Keratinocyte (primary cell): Measurements from ENCODE around the gene SELENOV. TPM values are rescaled to one million over a fixed set of nuclear protein-coding genes. Genes with fewer than 3 reads are reported as not detected.

Source experiments
- DNase-seq: peaks from one replicate; pipeline ENCODE4 v3.0.0-alpha.2; 2011; ENCODE audit warnings: low read depth, missing footprints, low spot score
- FAIRE-seq: peaks from 2 replicates; lab custom pipeline; 2011; peaks lifted over from hg19 to GRCh38; lab: Jason Lieb, UNC
- H2AFZ ChIP-seq: 2 replicates; pipeline ENCODE4 v1.6.0; 2012; ENCODE audit warnings: low read length, control low read depth, inconsistent platforms; ENCODE audit not compliant: control insufficient read depth
- H3K27ac ChIP-seq: 2 replicates; pipeline ENCODE4 v1.5.1; 2011; ENCODE audit warnings: low read length; ENCODE audit not compliant: control insufficient read depth, insufficient read depth
- H3K27me3 ChIP-seq: 3 replicates; pipeline ENCODE4 v1.6.0; 2011; ENCODE audit warnings: low read length; ENCODE audit not compliant: control insufficient read depth, insufficient read depth; ENCODE audit errors: extremely low read depth
- H3K36me3 ChIP-seq, 2 experiments: 2 replicates in 1 of 2; 3 replicates in 1 of 2; pipeline ENCODE4 v1.5.1; 2011; ENCODE audit warnings: low read length in 2 of 2, mild to moderate bottlenecking in 1 of 2; ENCODE audit not compliant: control insufficient read depth in 2 of 2, insufficient read depth in 2 of 2; ENCODE audit errors: extremely low read depth in 1 of 2
- H3K4me1 ChIP-seq: 3 replicates; pipeline ENCODE4 v1.5.1; 2011; ENCODE audit warnings: low read length; ENCODE audit not compliant: control insufficient read depth, insufficient read depth; ENCODE audit errors: extremely low read depth
- H3K4me2 ChIP-seq: 3 replicates; pipeline ENCODE4 v1.6.0; 2011; ENCODE audit warnings: low read depth, low read length; ENCODE audit not compliant: control insufficient read depth, insufficient read depth; ENCODE audit errors: extremely low read depth
- H3K4me3 ChIP-seq, 3 experiments: fragments of 200-600 bp in 1 of 3; sonication (generic) in 1 of 3; 2 replicates in 2 of 3; 3 replicates in 1 of 3; pipeline ENCODE4 v1.5.1; 2011 to 2016; ENCODE audit warnings: low read length in 3 of 3, mild to moderate bottlenecking in 3 of 3, control low read depth in 2 of 3, inconsistent platforms in 1 of 3, low read depth in 1 of 3, mixed read lengths in 1 of 3, mixed run types in 1 of 3, moderate library complexity in 1 of 3; ENCODE audit not compliant: control insufficient read depth in 2 of 3, insufficient read depth in 2 of 3; ENCODE audit errors: extremely low read depth in 1 of 3
- H3K79me2 ChIP-seq: 2 replicates; pipeline ENCODE4 v1.6.0; 2012; ENCODE audit warnings: low read length; ENCODE audit not compliant: control insufficient read depth, insufficient read depth
- H3K9ac ChIP-seq: 3 replicates; pipeline ENCODE4 v1.6.0; 2011; ENCODE audit warnings: low read length; ENCODE audit not compliant: control insufficient read depth, insufficient read depth; ENCODE audit errors: extremely low read depth
- H3K9me1 ChIP-seq: 3 replicates; pipeline ENCODE4 v1.6.0; 2011; ENCODE audit warnings: low read length; ENCODE audit not compliant: control insufficient read depth, insufficient read depth; ENCODE audit errors: extremely low read depth
- H3K9me3 ChIP-seq: 2 replicates; pipeline ENCODE4 v1.5.1; 2012; ENCODE audit warnings: low read depth, low read length; ENCODE audit not compliant: control insufficient read depth
- H4K20me1 ChIP-seq: 3 replicates; pipeline ENCODE4 v1.6.0; 2011; ENCODE audit warnings: low read length; ENCODE audit not compliant: control insufficient read depth, insufficient read depth; ENCODE audit errors: extremely low read depth
- CTCF ChIP-seq, 3 experiments: IDR thresholded peaks in 1 of 3; conservative IDR thresholded peaks in 1 of 3; optimal IDR thresholded peaks in 1 of 3; 2 replicates in 2 of 3; 3 replicates in 1 of 3; pipeline versions ENCODE3 to v1.5.1; 2011; ENCODE audit warnings: low read length in 3 of 3, mild to moderate bottlenecking in 3 of 3, moderate library complexity in 2 of 3, control low read depth in 1 of 3, inconsistent platforms in 1 of 3; ENCODE audit not compliant: insufficient read depth in 2 of 3; ENCODE audit errors: extremely low read depth in 1 of 3
- EZH2 ChIP-seq: IDR thresholded peaks from one replicate; pipeline ENCODE4 v1.6.1; 2012; ENCODE audit warnings: inconsistent platforms, mild to moderate bottlenecking, low read length, moderate library complexity
- dilution Hi-C: fragments of 300-500 bp; cut with MboI; formaldehyde crosslinking; loops from one replicate; pipeline ENCODE4 v1.7.0; 2020; ENCODE audit warnings: low sequenced_read_pairs; ENCODE audit not compliant: extremely low pct_ligation_motif_present
- polyA plus RNA-seq, 5 experiments: library from polyadenylated mRNA; depleted of rRNA in 3 of 5; stranded (reverse) in 3 of 5; stranded (forward) in 1 of 5; unstranded in 1 of 5; fragments of >200 nt; gene quantifications; 1 replicate in 1 of 5; 2 replicates in 3 of 5; 3 replicates in 1 of 5; pipeline versions ENCODE4 v1.2.1 to v1.2.3, GENCODE V29; 2011 to 2012; ENCODE audit warnings: missing spikeins in 2 of 5, low read depth in 1 of 5, low replicate concordance in 1 of 5

SELENOV gene
- polyA plus RNA-seq, 1 donor (not counting 4 experiments of a cell fraction or from before 2014, with no cell fraction given), result not detected

GRCh38 chr19:39539518-39540332 lies 24.8 kb downstream of the SELENOV start, which contains the start of gene EID2:
Gene EID2, minus strand, starts transcription at chr19:39540161. Its CDS starts 82 bp downstream, at chr19:39540079.
- peaks cover 21% of the 10 kb centered on the region for H3K79me2 ChIP-seq
- H3K4me2 ChIP-seq, result peak within 1 kb of the TSS; percentile 90
- no peaks in the 10 kb centered on the region for H3K9me3 ChIP-seq
- peak within 1 kb of the TSS; percentile 74 to 93 (median 82) for H3K4me3 ChIP-seq
- dilution Hi-C loops, result no loop called here
- no peaks in the 10 kb centered on the region for H3K36me3 ChIP-seq
- peak within 1 kb of the TSS; percentile 90 for H3K9ac ChIP-seq
- peak; percentile 61 for DNase-seq
- H4K20me1 ChIP-seq, result no peaks in the 10 kb centered on the region
- peak within 1 kb of the TSS; percentile 87 for H3K27ac ChIP-seq
- no peaks in the 10 kb centered on the region for H3K9me1 ChIP-seq
- peak within 1 kb of the TSS; percentile 95 for H2AFZ ChIP-seq
- H3K27me3 ChIP-seq, result no peaks in the 10 kb centered on the region
- FAIRE-seq, result no peak
- TF ChIP-seq EZH2 (no peak), CTCF (optimal IDR thresholded peaks at IDR 0.05 in 1 of 3, IDR thresholded peaks at IDR 0.05 in 1 of 3, conservative IDR thresholded peaks at IDR 0.05 in 1 of 3; ENCODE audit: extremely low read depth in 1 of 3, insufficient read depth in 2 of 3, low read length in 3 of 3) (peak; percentile 79 to 84 (median 80))
- H3K4me1 ChIP-seq, result peaks cover 39% of the 10 kb centered on the region

- Histone ChIP-seq H4K20me1 (no peaks in the 10 kb centered on the region), H3K27ac (peak overlapping the region; percentile 87), H3K36me3 (no peaks in the 10 kb centered on the region), H3K4me1 (peaks cover 39% of the 10 kb centered on the region), H3K79me2 (peaks cover 21% of the 10 kb centered on the region), H3K27me3 (no peaks in the 10 kb centered on the region), H2AFZ (peak overlapping the region; percentile 95), H3K9ac (peak overlapping the region; percentile 90), H3K9me3 (no peaks in the 10 kb centered on the region), H3K9me1 (no peaks in the 10 kb centered on the region), H3K4me3 (peak overlapping the region in 2 of 3 experiments; percentile 36 to 82), H3K4me2 (peak overlapping the region; percentile 83)
- TF ChIP-seq CTCF (optimal IDR thresholded peaks at IDR 0.05 in 1 of 3, IDR thresholded peaks at IDR 0.05 in 1 of 3, conservative IDR thresholded peaks at IDR 0.05 in 1 of 3; ENCODE audit: extremely low read depth in 1 of 3, insufficient read depth in 2 of 3, low read length in 3 of 3), result no peak
- TF ChIP-seq EZH2, result no peak
- FAIRE-seq (peak; percentile 76), DNase-seq (no peak)
- dilution Hi-C loops, result no loop called here
Observed at GRCh38 chr19:39540333-39540673, 25.4 kb downstream of the SELENOV start.
